Amniotic stem cell (primary cell): Measurements from ENCODE around the gene C2CD2.
"Not testable (repeated sequence)": the region's sequence is repeated elsewhere in the genome, so short reads cannot be mapped to it uniquely, and the experiment has no call there.

Source experiments
- DNase-seq: peaks from one replicate; lab custom pipeline; 2025; lab: John Stamatoyannopoulos, UW

C2CD2 gene

DNA sequence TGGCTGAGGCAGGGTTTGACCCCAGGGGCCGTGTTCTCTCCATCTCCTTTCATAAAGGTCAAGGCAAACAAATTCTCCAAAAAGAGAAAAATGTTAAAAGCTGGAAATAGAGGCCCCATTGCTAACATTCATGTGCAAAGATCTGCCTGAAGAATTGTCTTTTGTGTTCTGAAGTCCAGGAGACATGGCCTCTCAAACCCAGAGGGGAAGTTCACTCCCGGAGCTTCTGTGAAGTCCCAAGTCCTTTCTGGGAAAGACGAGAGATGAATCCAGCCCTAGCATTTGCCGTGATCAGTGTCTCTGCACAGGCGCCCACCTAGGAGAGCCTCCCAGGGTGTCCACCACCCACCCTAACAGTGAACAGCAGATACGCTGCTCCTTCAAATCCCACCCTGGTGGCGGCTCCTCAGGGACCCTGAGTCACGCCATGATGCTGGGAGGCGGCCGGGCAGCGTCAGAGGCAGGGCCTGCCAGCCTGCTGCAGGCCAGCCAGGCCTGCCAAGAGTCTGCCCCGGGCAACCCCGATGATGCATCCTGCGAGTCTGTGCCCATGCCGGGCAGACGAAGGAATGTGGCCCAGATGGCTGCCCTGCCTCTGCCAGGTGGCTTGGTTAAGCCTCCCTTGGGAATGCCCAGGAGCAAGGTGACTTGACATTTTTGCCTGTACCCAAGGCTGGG, 5.2 kb upstream of the C2CD2 start:
- DNase-seq: no peak

DNA sequence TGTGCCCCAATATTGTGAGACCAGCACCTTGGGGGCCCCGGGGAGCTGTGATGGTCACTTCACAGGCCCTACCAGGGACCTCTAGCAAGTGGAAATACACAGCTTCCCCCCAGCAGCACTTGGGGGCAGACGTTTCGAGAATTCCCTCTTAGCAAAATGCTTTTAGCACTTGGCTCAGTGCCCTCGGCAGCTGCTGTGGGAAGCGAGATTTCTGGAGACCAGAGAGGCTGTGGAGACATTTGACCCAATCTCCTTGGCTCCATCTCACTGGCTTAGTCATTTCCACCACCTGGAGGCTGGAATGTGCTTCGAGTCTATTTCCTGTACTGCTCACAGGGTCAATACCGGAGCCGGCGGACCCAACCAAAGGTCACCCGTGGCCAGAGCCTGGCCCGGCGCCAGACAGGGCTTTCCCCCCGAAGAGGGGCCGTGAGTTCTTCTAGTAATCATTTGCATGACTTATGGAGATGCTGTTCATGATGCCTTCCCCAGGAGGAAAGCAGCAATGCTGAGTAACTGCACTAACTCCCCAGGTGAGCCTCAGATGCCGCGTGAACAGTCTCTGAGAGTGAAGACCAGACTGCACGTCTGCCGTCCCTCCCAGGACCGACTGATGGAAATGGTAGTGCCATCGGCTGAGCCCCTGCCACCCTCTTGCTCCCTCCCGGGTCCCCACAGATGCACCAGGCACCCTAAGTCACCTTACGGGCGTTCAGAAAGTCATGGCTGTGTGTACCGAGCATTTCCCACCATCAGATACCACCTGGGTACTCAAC, 4.4 kb upstream of the C2CD2 start:
- peak; percentile 10 for DNase-seq

DNA sequence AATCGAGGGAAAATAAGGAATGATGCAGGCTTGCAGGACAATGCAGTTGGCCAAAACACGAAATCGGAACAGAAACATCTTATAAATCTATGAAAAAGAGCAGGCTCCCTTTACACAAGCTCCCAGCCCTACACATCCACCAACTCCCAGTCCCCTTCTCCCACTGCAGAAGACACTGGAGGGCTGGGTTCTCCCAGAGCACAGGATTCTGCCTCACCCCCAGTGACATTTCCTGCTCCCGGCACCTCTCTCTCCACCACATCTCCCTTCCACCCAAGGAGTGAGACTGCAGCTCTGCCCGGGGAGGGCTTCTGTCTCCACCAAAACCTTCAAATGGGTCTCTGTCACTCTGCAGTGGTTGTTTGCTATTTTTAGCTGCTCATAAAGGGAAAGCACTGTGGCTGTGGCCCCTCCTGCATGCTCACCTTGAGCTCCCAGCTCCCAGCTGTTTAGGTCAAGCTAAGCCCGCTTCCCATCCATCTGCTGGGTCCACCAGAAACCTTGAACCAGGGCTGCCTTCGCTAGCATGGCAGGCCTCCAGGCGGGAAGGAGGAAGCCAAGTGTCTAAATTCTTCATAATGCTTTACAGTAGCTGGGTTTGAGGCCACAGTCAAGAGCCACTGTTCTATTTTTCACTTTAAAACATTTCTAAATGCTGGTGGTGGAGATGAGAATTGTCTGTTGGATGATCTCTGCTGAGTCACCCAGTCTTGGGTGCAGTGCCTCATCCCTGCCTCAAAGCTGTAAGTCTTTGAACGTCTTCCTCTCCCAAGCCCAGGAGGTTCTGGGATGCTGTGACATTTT, 3.3 kb upstream of the C2CD2 start:
- DNase-seq: peak; percentile 17

DNA sequence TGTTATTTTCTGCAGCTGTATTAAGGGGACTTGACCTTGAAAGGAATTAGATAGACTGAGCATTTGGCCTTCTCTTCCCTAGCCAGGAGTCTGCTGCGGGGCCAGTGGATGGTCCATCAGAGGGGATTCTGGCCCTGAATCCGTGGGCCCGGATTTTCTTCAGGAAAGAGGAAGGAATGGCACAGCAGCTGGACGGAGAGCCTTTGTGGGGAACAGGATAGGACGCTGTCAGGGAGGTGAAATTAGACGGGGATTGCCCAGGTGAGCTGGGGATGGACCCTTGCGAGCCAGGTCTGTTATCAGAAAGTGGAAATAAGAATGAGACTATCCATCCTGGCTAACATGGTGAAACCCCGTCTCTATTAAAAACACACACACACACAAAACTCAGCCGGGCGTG, 1.7 kb upstream of the C2CD2 start:
- no peak for DNase-seq

DNA sequence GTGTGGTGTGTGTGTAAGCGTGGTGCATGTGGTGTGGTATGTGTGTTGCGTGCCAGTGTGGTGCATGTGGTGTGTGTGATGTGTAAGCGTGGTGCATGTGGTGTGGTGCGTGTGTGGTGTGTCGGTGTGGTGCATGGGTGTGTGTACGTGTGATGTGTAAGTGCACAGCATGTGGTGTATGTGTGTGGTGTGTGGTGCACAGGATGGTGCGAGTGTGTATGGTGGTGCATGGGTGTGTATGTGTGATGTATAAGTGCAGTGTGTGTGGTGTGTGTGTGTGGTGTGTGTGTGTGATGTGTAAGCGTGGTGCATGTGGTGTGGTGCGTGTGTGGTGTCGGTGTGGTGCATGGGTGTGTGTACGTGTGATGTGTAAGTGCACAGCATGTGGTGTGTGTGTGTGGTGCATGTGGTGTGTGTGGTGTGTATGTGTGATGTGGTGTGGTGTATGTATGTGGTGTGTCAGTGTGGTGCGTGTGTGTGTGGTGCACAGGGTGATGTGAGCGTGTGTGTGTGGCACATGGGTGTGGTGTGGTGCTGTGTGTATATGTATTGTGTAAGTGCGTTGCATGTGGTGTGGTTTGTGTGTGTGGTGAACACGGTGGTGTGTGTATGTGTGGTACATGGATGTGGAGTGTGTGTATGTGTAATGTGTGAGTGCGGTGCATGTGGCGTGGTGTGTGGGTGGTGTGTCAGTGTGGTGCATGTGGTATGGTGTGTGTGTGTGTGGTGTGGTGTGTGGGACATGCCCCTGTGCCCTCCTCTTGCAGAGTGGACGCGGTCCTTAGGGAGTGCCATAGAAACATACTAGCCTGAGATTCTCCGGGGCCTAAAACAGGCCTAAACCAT, 1.1 kb upstream of the C2CD2 start:
- DNase-seq: no peak

DNA sequence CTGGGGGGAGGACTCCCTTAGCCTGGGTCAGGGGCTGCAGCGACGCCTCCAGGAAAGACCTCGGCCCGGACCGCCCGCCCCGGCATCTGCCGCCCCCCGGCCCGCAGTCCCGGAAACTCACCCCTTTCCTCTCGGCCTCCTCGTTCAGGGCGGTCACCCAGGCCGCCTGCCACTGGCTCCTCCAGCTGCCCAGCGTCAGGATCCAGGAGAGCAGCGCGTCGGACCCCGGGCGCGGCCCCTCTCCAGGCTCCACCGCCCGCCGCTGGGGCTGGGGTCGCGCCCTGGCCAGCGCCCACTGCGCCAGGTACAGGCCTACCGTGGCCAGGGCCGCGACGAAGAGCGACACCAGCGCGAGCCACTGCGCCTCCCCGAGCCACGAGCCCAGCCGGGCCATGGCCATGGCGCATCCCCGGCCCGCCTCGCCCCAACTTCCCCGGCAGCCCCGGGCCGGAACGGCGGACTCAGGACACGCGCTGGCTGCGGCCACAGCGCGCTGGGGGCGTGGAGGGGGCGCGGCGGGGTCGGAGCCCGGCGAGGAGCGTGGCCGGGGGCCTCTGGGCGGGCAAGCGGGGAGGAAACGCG, 478 bp downstream of the C2CD2 start:
- no peak for DNase-seq

GRCh38 chr21:41952568-41953248, 1.1 kb downstream of the C2CD2 start:
- DNase-seq: no peak

GRCh38 chr21:41951876-41952567, 1.8 kb downstream of the C2CD2 start:
- DNase-seq: no peak

- DNase-seq: no peak
Measured at GRCh38 chr21:41950941-41951351, 2.9 kb downstream of the C2CD2 start.

DNA sequence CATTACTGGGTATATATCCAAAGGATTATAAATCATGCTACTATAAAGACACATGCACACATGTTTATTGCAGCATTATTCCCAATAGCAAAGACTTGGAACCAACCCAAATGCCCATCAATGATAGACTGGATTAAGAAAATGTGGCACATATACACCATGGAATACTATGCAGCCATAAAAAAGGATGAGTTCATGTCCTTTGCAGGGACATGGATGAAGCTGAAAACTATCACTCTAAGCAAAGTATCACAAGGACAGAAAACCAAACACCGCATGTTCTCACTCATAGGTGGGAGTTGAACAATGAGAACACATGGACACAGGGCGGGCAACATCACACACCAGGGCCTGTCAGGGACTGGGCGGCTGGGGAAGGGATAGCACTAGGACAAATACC, 4.2 kb downstream of the C2CD2 start:
- not testable (repeated sequence) for DNase-seq

DNA sequence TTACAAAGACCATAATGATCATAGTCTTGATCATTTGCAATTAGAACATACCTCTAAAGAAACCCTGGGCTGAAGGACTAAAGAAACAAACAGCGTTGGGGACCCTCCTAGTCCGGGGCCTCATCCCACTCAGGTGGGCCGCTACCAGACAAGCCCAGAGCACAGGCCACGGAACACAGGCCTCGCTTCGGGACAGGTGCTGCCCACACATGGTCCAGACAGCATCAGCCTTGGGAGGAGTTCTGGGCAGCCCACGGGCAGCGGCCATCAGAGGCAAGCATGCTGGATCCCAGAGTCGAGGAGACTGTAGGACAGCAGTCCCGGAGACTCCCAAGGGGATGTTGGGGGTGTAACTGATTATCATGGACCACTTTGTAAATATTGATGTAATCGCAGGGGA, 4.9 kb downstream of the C2CD2 start:
- DNase-seq: no peak

DNA sequence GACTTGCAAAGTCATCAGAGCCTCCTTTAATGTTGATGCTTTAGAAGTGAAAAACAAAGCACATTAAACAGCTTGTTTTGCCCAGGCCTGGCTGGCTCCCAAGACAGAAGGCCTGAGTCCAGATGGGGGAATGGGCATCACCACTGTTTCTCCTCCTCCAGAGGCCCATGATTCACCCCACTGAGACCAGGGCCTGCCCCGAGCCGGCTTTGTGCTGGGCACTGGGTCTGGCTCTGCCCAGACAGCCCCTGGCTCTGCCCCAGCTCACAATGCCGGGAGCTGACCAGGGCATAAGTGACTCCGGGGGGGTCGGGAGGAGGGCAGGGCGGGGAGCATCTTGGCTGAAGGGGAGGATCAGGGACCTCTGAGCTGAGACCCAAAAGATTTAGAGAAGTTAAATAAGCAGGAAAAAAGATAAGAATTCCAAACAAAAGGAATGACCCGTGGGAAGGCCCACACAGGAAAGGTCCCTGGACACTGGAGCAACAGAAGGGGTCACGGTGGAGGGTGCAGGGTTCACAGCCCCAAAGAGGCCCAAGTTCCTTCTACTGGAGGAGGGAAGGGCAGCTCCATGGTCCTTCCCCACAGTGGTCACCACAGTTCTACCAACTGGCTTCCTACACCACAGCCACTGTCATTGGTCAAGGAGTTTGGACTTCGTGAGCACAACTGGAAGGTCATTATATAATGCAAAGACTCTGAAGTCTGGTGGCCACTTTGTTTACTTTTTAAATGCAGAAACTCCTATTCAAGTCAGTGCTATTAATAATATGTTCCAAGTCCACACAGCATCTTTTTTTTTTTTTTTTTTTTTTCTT, 5.5 kb downstream of the C2CD2 start:
- DNase-seq: no peak

DNA sequence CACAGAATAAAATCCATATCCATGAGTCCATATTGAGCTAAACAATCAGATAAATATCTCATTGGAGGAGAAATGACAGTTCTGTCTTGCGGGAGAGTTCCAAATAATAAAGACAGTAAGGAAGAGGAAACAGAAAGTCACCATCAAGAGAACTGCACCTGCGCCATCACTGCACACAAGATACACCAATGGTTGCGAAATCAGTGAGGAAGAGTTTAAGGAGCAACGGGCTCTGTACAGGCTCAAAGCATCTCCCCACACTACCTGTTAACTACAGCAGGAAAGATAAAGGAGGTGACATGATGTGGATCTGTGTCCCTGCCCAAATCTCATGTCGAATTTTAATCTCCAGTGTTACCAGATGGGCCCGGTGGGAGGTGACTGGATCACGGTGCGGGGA, 7.8 kb downstream of the C2CD2 start:
- DNase-seq: no peak

DNA sequence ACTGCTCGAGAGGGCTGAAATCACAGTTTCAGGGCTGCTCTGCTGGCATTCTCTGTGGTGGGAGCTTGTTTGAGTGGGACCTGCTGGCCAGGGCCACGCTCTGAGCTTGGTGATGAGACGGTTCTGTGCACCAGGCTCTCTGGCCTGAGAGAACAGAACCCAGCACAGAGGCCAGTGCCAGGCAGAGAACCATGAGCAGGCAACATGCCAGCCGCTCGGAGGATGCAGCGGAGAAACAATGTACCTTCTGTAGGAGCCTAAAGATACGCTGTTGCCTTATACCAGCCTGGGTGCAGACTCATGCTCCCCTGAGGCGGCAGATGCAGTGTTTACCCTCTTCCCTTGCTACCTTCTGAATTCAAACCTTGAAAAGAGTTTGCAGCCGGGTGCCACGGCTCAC, 10.0 kb downstream of the C2CD2 start:
- DNase-seq: no peak

DNA sequence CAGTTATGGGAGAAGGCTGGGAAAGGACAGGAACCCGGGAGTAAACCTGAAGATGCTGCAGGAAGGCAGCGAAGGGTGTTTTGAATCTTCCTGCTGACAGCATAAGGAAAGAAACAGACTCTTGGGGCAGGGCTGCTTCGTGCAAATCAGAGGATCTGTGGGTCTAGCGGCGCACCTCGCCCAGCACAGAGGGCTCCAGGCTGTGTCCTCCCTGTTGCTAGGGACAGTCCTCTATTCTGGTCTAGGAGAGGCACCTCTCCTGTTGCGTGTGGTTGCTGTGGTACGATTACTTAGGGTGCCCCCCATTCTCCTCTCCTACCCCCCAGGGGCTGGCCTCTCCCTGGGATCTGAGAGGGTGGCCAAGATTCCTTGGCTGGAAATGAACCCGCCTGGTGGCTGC, 11.4 kb downstream of the C2CD2 start:
- DNase-seq: no peak

DNA sequence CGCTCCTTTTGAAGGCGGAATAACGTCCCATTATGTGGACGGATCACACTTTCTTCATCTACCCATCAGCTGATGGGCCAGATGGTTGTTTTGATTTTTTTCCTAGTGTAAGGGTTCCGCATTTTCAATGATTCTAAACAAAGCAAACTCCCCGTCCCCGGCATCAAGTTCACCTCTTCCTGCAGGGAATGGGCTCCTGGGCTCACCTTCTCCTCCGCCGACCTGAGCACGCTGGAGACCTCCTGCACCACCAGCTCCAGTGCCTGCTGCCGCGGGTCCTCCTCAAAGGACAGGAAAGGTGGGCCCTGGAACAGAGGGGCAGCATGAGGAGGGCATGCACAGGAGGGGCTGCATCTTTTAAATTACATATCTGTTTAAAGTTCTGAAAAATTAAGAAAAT, 11.9 kb downstream of the C2CD2 start:
- no peak for DNase-seq

GRCh38 chr21:41940431-41940830, 13.4 kb downstream of the C2CD2 start:
- DNase-seq: no peak

GRCh38 chr21:41939391-41939790, 14.4 kb downstream of the C2CD2 start:
- DNase-seq: no peak

DNA sequence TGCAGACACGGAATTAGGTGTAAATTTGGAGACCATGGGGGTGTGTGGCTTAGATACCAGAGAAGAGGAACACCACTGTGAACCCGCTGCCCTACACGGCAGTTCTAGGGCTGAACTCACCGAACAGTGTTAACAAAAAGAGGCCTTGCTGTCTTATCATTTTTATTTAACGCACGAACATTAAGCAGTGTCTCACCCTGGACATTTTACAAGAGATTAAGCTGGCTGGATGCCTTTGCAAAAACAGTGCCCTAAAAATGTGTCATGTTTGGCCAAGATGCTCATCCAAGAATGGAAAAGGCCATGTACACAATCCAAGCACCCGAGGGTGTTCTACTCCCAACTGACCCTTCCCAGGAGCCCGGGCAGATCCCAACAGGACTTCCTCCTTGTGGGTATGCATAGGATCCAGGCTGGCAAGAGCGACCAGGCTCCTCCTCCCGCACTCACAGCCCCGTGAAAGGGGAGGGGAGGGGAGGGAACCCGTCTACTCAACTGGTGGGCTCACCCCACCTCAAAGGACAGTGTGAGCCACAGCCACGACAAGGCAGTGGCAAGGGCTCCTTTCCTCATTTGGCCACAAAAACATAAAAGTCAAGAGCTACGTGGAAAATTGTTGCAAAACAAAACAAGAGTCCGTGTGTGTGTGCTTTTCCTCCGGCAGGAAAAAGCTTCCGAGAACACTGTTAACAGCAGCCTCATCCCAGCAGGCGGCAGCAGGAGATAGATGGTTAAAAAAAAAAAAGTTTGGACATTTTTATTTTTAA, 20.3 kb downstream of the C2CD2 start:
- DNase-seq: no peak
